GM12878 (cell line): Measurements from ENCODE around the gene ROCK2. TPM values are rescaled to one million over a fixed set of nuclear protein-coding genes. Genes with fewer than 3 reads are reported as not detected.

Experiments
- ATAC-seq: fragments of 200-7000 bp; cut with Tn5 transposase; 3 replicates; pipeline ENCODE4 v1.9.1; 2020; ENCODE audit warnings: mild to moderate bottlenecking, moderate library complexity
- BruUV-seq: library from RNA; stranded (reverse); fragments of 400-500 nt; replicated peaks from 2 replicates; lab custom pipeline; 2021; lab: Mats Ljungman, UMichigan
- CTCF ChIA-PET: fragments of 300-600 bp; sonication (Branson Sonifier 250); formaldehyde crosslinking; extraction: SDS; loops from one replicate; lab custom pipeline; 2021; ENCODE audit warnings: inconsistent platforms; lab: Yijun Ruan, JAX
- POLR2A ChIA-PET: fragments of 350-600 bp; formaldehyde crosslinking; extraction: SDS; loops from one replicate; lab custom pipeline; 2021; ENCODE audit warnings: inconsistent platforms; lab: Charles Lee
- RAD21 ChIA-PET: fragments of 300-600 bp; sonication (Branson Sonifier 250); formaldehyde crosslinking; loops from one replicate; lab custom pipeline; 2023; ENCODE audit warnings: antibody characterized with exemption; ENCODE audit not compliant: unreplicated experiment; lab: Charles Lee
- SMC1A ChIA-PET: fragments of 300-600 bp; sonication (Branson Sonifier 250); formaldehyde crosslinking; loops from one replicate; lab custom pipeline; 2023; ENCODE audit not compliant: unreplicated experiment, uncharacterized antibody; lab: Charles Lee
- DNase-seq: peaks from one replicate; pipeline ENCODE4 v3.0.0-alpha.2; 2011; ENCODE audit warnings: low read depth, low spot score
- FAIRE-seq: peaks from 3 replicates; lab custom pipeline; 2011; peaks lifted over from hg19 to GRCh38; lab: Jason Lieb, UNC
- H2AFZ ChIP-seq: 2 replicates; pipeline ENCODE4 v1.6.0; 2011; ENCODE audit warnings: low read depth, low read length, control low read depth; ENCODE audit not compliant: control insufficient read depth
- H3K27ac ChIP-seq: 2 replicates; pipeline ENCODE4 v1.5.1; 2011; ENCODE audit warnings: control low read depth; ENCODE audit not compliant: control insufficient read depth, insufficient read depth
- H3K27me3 ChIP-seq, 2 experiments: replicated peaks in 1 of 2; 2 replicates each; pipeline versions ENCODE4 v1.6.0 to v1.6.1; 2011; ENCODE audit warnings: low read length in 1 of 2; ENCODE audit not compliant: control insufficient read depth in 2 of 2, insufficient read depth in 2 of 2
- H3K36me3 ChIP-seq, 2 experiments: 2 replicates each; pipeline ENCODE4 v1.5.1; 2011; ENCODE audit warnings: low read length in 1 of 2; ENCODE audit not compliant: control insufficient read depth in 2 of 2, insufficient read depth in 2 of 2
- H3K4me1 ChIP-seq: 2 replicates; pipeline ENCODE4 v1.6.1; 2011; ENCODE audit warnings: mild to moderate bottlenecking, low read length, moderate library complexity, mixed read lengths; ENCODE audit not compliant: control insufficient read depth, insufficient read depth
- H3K4me2 ChIP-seq: 2 replicates; pipeline ENCODE4 v1.6.0; 2011; ENCODE audit warnings: control low read depth; ENCODE audit not compliant: control insufficient read depth, insufficient read depth
- H3K4me3 ChIP-seq: fragments of 200-600 bp; sonication (generic); 2 replicates; pipeline ENCODE4 v1.5.1; 2016
- H3K79me2 ChIP-seq: 2 replicates; pipeline ENCODE4 v1.6.0; 2011; ENCODE audit warnings: low read length; ENCODE audit not compliant: control insufficient read depth, insufficient read depth
- H3K9ac ChIP-seq: 2 replicates; pipeline ENCODE4 v1.8.0; 2011; ENCODE audit warnings: low read length, control low read depth, mixed read lengths; ENCODE audit not compliant: control insufficient read depth, insufficient read depth
- H3K9me3 ChIP-seq: replicated peaks from 3 replicates; pipeline ENCODE4 v1.5.1; 2011; ENCODE audit warnings: mild to moderate bottlenecking, low read length; ENCODE audit not compliant: control insufficient read depth, insufficient read depth
- H4K20me1 ChIP-seq: 2 replicates; pipeline ENCODE4 v1.6.0; 2011; ENCODE audit not compliant: control insufficient read depth, insufficient read depth
- BRCA1 ChIP-seq: IDR thresholded peaks from 2 replicates; pipeline ENCODE4 v1.6.1; 2011; ENCODE audit warnings: low read depth, low read length, improper control_type of control experiment
- CBX3 ChIP-seq: fragments of 200-600 bp; sonication (generic); IDR thresholded peaks from 2 replicates; pipeline ENCODE4 v1.6.1; 2016; ENCODE audit warnings: low read depth, borderline replicate concordance
- CHD1 ChIP-seq: IDR thresholded peaks from 2 replicates; pipeline ENCODE4 v1.6.1; 2012; ENCODE audit warnings: low read depth, low read length, improper control_type of control experiment
- CHD4 ChIP-seq: fragments of 200-600 bp; sonication (generic); IDR thresholded peaks from 2 replicates; pipeline ENCODE4 v1.6.1; 2016; ENCODE audit warnings: mild to moderate bottlenecking
- HCFC1 ChIP-seq: fragments of 150-350 bp; IDR thresholded peaks from 2 replicates; pipeline ENCODE4 v1.6.1; 2014; ENCODE audit warnings: low read length
- HDGF ChIP-seq: fragments of 450-650 bp; IDR thresholded peaks from 2 replicates; pipeline ENCODE4 v1.6.1; 2016; ENCODE audit warnings: antibody characterized with exemption
- MYB ChIP-seq: fragments of 150-350 bp; IDR thresholded peaks from 2 replicates; pipeline ENCODE4 v1.6.1; 2014; ENCODE audit warnings: mild to moderate bottlenecking, low read depth, low read length, borderline replicate concordance
- NR2C1 ChIP-seq: fragments of 450-650 bp; IDR thresholded peaks from 2 replicates; pipeline ENCODE4 v1.6.1; 2017; ENCODE audit warnings: antibody characterized with exemption, mild to moderate bottlenecking, moderate library complexity
- NRF1 ChIP-seq: conservative IDR thresholded peaks from 2 replicates; pipeline ENCODE4 v1.6.1; 2011; ENCODE audit warnings: mild to moderate bottlenecking, low read depth, low read length, improper control_type of control experiment
- SPI1 ChIP-seq: IDR thresholded peaks from 2 replicates; pipeline ENCODE4 v1.6.1; 2011; ENCODE audit warnings: low read depth, mild to moderate bottlenecking, low read length, moderate library complexity, borderline replicate concordance; ENCODE audit not compliant: insufficient read depth
- ZNF384 ChIP-seq: IDR thresholded peaks from 2 replicates; pipeline ENCODE4 v1.6.1; 2012; ENCODE audit warnings: low read depth, mild to moderate bottlenecking, low read length, improper control_type of control experiment, borderline replicate concordance
- ZNF687 ChIP-seq: fragments of 450-650 bp; IDR thresholded peaks from 2 replicates; pipeline ENCODE4 v1.6.1; 2017; ENCODE audit warnings: mild to moderate bottlenecking, moderate library complexity
- WGBS: methylation state at CpG from one replicate; pipeline ENCODE4 v1.1.6; 2016; ENCODE audit warnings: low lambda C conversion rate; ENCODE audit not compliant: insufficient replicate concordance, insufficient coverage; ENCODE audit errors: missing lambda C conversion rate; 5-methylcytosine and 5-hydroxymethylcytosine counted together
- in situ Hi-C: fragments of 300-500 bp; cut with MboI; formaldehyde crosslinking; loops from 9 replicates; pipeline ENCODE4 v1.14.3; 2018; ENCODE audit warnings: mixed read lengths
- intact Hi-C: fragments of 100-400 bp; cut with micrococcal nuclease; formaldehyde crosslinking; loops from one replicate; pipeline ENCODE4 v1.14.2; 2022; ENCODE audit not compliant: unreplicated experiment
- polyA plus RNA-seq, 11 experiments: library from polyadenylated mRNA; depleted of rRNA in 4 of 11; unstranded in 6 of 11; stranded (reverse) in 5 of 11; fragments of >200 nt; fragmentation: Nextera tagmentation in 4 of 11; fragmentation: Illumina TruSeq in 1 of 11; extraction: Ambion mirVana in 4 of 11; extraction: Trizol in 1 of 11; gene quantifications; 1 replicate in 1 of 11; 2 replicates in 10 of 11; pipeline versions ENCODE4 v1.2.1 to v1.2.3, GENCODE V29; 2011 to 2016; ENCODE audit warnings: inconsistent platforms in 2 of 11, missing spikeins in 2 of 11, low read depth in 1 of 11
- total RNA-seq, 4 experiments: library from RNA; depleted of rRNA in 3 of 4; stranded (reverse); fragments of >200 nt in 3 of 4; fragmentation: Illumina TruSeq in 1 of 4; extraction: Trizol in 1 of 4; gene quantifications; 2 replicates each; pipeline versions ENCODE4 v1.2.1 to v1.2.3, GENCODE V29; 2013 to 2021

The ROCK2 gene
- total and polyA plus RNA-seq, 10 of the 15 experiments (the other 5 are each of a cell fraction or from before 2014, with no cell fraction given): 4.6 to 22.1 (median 8.3) TPM

GRCh38 chr2:11388262-11389051, 44.0 kb upstream of the ROCK2 start:
- H3K4me2 ChIP-seq: peak overlapping the region; percentile 31; the same call in 1 of the 2 replicates
- peaks cover 10% of the 10 kb centered on the region for H3K4me1 ChIP-seq
- CTCF ChIA-PET: interaction anchor here (1.3 to 1.6 kb wide), 2 partner anchors 17 to 23 kb away, joined by 3 to 4 read pairs; no protein-coding TSS in a partner anchor
- H3K4me3 ChIP-seq: no peak overlapping the region
- no peaks in the 10 kb centered on the region for H4K20me1 ChIP-seq
- H3K9ac ChIP-seq: no peak overlapping the region
- SMC1A ChIA-PET: interaction anchor here (0.6 to 0.7 kb wide), 2 partner anchors 185 to 282 kb away, joined by 3 read pairs; no protein-coding TSS in a partner anchor
- H3K36me3 ChIP-seq: no peaks in the 10 kb centered on the region
- RAD21 ChIA-PET: interaction anchor here (1.0 kb wide), 1 partner anchor 11 kb away, joined by 4 read pairs; no protein-coding TSS in a partner anchor
- H3K27ac ChIP-seq: no peak overlapping the region
- H3K27me3 ChIP-seq: no peaks in the 10 kb centered on the region
- ATAC-seq: peak; percentile 77
- peak overlapping the region; percentile 48 for H2AFZ ChIP-seq
- FAIRE-seq: no peak
- no peak for DNase-seq
- POLR2A ChIA-PET: no interaction called here
- no peaks in the 10 kb centered on the region for H3K79me2 ChIP-seq
- in situ Hi-C loops: no loop called here
- intact Hi-C loops: no loop called here
- BruUV-seq: no TSS peak
- TF ChIP-seq CBX3: no peak
- peak; percentile 13; the same call in 1 of the 2 replicates for TF ChIP-seq SPI1
- H3K9me3 ChIP-seq: no peaks in the 10 kb centered on the region
- 25% methylated on average over 8 of the region's 8 CpGs for WGBS

- SMC1A ChIA-PET: interaction anchor here (0.7 kb wide), 1 partner anchor 185 kb away, joined by 3 read pairs; no protein-coding TSS in a partner anchor
- CTCF ChIA-PET: interaction anchor here (1.3 kb wide), 1 partner anchor 24 kb away, joined by 4 read pairs; no protein-coding TSS in a partner anchor
- Histone ChIP-seq H3K4me2 (peak overlapping the region; percentile 31), H3K79me2 (no peaks in the 10 kb centered on the region), H3K4me3 (no peak overlapping the region), H4K20me1 (no peaks in the 10 kb centered on the region)
- RAD21 ChIA-PET: interaction anchor here (1.0 kb wide), 1 partner anchor 11 kb away, joined by 4 read pairs; no protein-coding TSS in a partner anchor
- no peak for DNase-seq
- TF ChIP-seq NRF1 (no peak), CHD4 (no peak), ZNF384 (no peak), HDGF (no peak), NR2C1 (no peak), BRCA1 (no peak), ZNF687 (no peak), MYB (no peak), HCFC1 (no peak), CHD1 (no peak)
- TF ChIP-seq, all 136 proteins: peak for 0
- H3K27ac ChIP-seq: no peak overlapping the region
- H2AFZ ChIP-seq: peak overlapping the region; percentile 48
- no peaks in the 10 kb centered on the region for H3K9me3 ChIP-seq
- intact Hi-C loops: no loop called here
- no peak; the same call in 2 of the 3 replicates for ATAC-seq
- 13% methylated on average over 8 of the region's 8 CpGs for WGBS
- BruUV-seq: no TSS peak
- peak; percentile 13 for FAIRE-seq
- peaks cover 10% of the 10 kb centered on the region for H3K4me1 ChIP-seq
- H3K9ac ChIP-seq: no peak overlapping the region
- H3K36me3 ChIP-seq: no peaks in the 10 kb centered on the region
- in situ Hi-C loops: no loop called here
- no peaks in the 10 kb centered on the region for H3K27me3 ChIP-seq
- POLR2A ChIA-PET: no interaction called here
Observed at GRCh38 chr2:11387843-11388242, 43.4 kb upstream of the ROCK2 start.
